Measurements from ENCODE around the gene EHBP1L1.
A peak's percentile ranks its signal among the peaks of the same experiment; 100 is the strongest.

The EHBP1L1 gene

DNA sequence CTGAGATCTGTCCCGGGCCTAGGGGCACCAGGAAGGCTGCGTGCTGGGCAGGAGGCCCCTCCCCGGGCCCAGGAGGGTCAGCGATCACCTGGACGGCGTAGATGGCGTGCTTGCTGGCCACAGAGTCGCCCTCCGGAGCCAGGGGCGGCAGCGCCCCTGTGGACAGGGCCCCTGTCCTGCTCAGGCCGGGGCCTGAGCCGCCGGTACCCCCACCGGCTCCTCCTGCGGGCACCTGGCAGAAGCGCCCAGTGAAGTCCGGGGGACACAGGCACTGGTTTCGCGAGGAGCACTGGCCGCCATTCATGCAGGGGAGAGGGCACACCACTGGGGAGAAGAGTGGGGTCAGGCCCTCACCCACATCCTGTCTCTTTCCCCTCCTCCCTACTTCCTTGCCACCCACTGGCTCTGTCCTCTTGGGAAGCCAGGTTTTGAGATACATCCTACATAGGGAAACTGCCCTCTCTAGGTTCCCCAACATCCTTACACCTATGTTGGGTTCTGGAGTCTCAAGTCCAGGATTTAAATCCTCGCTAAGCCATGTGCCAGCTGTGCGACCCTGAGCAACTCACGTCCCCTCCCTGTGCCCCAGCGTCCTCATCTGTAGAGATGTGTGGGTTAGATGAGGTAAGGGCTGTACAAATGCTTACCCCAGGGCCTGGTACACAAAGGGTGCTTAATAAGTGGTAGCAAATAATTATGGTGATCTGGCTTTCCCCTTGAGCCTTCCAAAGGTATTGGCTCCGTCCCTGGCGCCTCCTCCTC, 21.6 kb upstream of the EHBP1L1 start:
- DNase-seq (ENCODE audit: low read depth), result no peak
- TF ChIP-seq, protein P1, sequence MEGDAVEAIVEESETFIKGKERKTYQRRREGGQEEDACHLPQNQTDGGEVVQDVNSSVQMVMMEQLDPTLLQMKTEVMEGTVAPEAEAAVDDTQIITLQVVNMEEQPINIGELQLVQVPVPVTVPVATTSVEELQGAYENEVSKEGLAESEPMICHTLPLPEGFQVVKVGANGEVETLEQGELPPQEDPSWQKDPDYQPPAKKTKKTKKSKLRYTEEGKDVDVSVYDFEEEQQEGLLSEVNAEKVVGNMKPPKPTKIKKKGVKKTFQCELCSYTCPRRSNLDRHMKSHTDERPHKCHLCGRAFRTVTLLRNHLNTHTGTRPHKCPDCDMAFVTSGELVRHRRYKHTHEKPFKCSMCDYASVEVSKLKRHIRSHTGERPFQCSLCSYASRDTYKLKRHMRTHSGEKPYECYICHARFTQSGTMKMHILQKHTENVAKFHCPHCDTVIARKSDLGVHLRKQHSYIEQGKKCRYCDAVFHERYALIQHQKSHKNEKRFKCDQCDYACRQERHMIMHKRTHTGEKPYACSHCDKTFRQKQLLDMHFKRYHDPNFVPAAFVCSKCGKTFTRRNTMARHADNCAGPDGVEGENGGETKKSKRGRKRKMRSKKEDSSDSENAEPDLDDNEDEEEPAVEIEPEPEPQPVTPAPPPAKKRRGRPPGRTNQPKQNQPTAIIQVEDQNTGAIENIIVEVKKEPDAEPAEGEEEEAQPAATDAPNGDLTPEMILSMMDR (conservative IDR thresholded peaks at IDR 0.05; ENCODE audit: control insufficient read depth, insufficient read depth, low read depth, low read length), result no peak
- H3K4me3 ChIP-seq (ENCODE audit: control insufficient read depth, low read depth, low read length), result no peak overlapping the region

DNA sequence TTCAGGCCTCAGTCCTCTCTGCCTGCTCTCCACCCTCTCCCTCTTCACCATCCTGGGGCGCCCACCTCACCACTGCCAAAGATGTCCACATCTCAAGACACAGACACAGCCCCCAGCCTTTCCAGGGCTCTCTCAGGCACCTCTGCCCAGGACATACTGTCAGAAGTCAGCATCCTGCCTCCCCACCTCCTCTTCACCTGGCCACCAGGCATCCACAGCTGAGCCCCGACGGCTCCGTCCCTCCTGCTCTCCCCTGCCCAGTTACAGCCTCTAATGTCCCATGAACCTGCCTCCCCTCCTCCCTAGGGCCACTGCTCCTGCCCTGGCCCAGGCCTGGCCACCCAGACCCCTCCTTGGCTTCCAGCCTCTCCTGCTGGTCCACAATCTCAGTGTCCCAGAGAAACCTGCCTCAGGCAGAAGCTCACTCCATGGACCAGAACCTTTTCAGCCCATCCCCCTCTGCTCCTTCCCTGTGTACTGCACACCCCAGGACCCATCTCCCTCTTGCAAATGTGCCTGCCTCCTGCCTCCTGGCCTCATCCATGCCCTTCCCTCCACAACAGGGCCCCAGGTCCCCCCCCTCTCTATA, 20.9 kb upstream of the EHBP1L1 start:
- DNase-seq (ENCODE audit: low read depth), result no peak
- no peak overlapping the region for H3K4me3 ChIP-seq (ENCODE audit: control insufficient read depth, low read depth, low read length)
- TF ChIP-seq, protein P1 (conservative IDR thresholded peaks at IDR 0.05; ENCODE audit: control insufficient read depth, insufficient read depth, low read depth, low read length), result no peak

- no peak overlapping the region for H3K4me3 ChIP-seq (ENCODE audit: control insufficient read depth, low read depth, low read length)
- peak; percentile 93 for DNase-seq (ENCODE audit: low read depth)
- TF ChIP-seq, protein P1 (conservative IDR thresholded peaks at IDR 0.05; ENCODE audit: control insufficient read depth, insufficient read depth, low read depth, low read length), result no peak
Measured at GRCh38 chr11:65555693-65556231, 20.1 kb upstream of the EHBP1L1 start.

GRCh38 chr11:65556470-65557279, 19.2 kb upstream of the EHBP1L1 start:
- peak overlapping the region; percentile 54 for H3K4me3 ChIP-seq (ENCODE audit: control insufficient read depth, low read depth, low read length)
- no peak for DNase-seq (ENCODE audit: low read depth)
- TF ChIP-seq, protein P1 (conservative IDR thresholded peaks at IDR 0.05; ENCODE audit: control insufficient read depth, insufficient read depth, low read depth, low read length), result no peak

- TF ChIP-seq, protein P1 (conservative IDR thresholded peaks at IDR 0.05; ENCODE audit: control insufficient read depth, insufficient read depth, low read depth, low read length), result no peak
- peak overlapping the region; percentile 54 for H3K4me3 ChIP-seq (ENCODE audit: control insufficient read depth, low read depth, low read length)
- DNase-seq (ENCODE audit: low read depth), result no peak
Measured at GRCh38 chr11:65557280-65558001, 18.4 kb upstream of the EHBP1L1 start.
